HG03521 (cell line): ENCODE measurements around the gene TSPAN6.
A peak's percentile ranks its signal among the peaks of the same experiment; 100 is the strongest.

Experiments
- ATAC-seq: cut with Tn5 transposase; IDR thresholded peaks from one replicate; pipeline ENCODE4 v1.9.1; 2021; ENCODE audit warnings: mild to moderate bottlenecking, moderate library complexity; ENCODE audit not compliant: unreplicated experiment

TSPAN6 gene, protein sequence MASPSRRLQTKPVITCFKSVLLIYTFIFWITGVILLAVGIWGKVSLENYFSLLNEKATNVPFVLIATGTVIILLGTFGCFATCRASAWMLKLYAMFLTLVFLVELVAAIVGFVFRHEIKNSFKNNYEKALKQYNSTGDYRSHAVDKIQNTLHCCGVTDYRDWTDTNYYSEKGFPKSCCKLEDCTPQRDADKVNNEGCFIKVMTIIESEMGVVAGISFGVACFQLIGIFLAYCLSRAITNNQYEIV

GRCh38 chrX:100636321-100636991, at the start of gene TSPAN6:
Gene TSPAN6, minus strand, starts transcription at chrX:100636806. Its CDS starts 112 bp downstream, at chrX:100636694.
- peak; percentile 78 for ATAC-seq

- ATAC-seq = no peak
Measured at GRCh38 chrX:100685997-100686305, 49.3 kb upstream of the TSPAN6 start.

- peak; percentile 60 for ATAC-seq
Measured at GRCh38 chrX:100685284-100685996, 48.8 kb upstream of the TSPAN6 start.

DNA sequence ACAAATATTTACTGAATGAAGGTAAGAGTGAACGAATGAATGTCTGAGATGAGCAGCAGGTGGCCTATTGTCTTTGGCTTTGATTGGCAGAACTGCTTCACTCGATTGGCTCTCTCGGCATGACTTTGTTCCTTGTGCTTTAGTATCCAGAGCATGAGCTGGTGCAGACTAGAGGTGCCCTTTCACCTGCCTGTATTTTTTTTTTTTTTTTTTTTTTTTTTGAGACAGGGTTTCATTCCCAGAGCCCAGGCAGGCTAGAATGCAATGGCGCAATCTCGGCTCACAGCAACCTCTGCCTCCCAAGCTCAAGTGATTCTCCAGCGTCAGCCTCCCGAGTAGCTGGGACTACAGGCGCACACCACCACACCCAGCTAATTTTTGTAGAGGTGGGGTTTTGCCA, 46.3 kb upstream of the TSPAN6 start:
- no peak for ATAC-seq

DNA sequence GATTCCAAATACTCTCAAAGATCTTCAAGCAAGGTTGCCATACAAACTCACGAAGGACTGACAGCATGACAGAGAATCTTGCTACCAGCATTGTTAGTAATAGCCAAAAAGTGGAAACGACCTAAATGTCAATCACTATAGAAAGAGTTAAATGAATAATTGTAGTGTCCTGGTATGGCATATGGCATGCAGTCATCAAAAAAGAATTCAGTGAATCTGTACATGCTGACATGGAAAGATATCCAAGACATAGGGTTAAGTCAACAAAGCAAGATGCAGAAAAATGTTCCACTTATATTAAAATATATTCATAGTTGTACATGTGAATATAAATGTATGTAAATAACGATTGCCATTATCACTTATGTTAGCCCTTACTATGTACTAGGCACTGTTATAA, 45.0 kb upstream of the TSPAN6 start:
- no peak for ATAC-seq

DNA sequence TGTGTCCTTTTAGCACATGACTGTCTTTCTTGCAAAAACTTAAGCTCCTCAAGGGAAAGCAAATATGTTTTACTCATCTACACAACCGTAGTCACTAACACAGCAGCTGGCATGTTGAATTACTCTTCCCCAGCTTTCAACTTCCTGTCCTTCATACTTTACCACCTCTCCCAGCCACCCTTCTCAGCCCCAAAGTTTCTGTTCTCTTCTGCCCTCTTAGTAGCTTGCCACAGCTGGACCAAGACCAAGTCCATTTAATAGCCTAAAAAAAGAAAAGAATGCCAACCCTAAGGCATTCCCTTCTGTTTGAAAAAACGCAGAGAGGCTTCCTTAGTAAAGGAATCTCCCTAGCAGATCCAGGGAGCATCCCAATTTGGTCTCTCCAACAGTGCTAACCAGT, 44.1 kb upstream of the TSPAN6 start:
- ATAC-seq = no peak

DNA sequence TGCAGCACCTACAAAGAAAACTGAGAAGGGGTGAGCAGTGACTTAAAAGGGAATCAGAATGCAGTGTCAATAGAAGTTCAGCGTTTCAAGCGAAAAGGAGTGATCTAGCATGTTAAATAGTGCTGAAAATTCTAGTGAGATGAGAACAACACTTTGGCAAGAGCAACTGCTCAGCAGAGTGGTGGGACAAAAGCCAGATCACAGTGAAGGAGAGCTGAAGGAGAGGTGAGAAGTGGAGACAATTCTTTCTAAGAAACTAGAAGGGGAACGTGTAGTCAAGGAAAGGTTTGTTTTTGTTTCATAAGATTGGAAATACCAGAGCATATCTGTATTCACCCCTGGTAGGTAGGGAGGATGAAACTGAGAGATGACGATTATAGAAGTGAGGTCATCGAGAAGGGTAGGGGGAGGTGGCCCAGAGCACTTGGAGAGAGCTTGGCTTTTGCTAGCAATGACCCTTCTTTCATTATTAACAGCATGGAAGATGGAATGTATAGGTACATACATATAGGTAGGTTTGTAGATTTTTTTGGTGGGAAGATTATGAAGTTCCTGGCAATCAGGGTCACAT, 41.1 kb upstream of the TSPAN6 start:
- ATAC-seq = no peak

GRCh38 chrX:100674705-100675104, 38.1 kb upstream of the TSPAN6 start:
- no peak for ATAC-seq

GRCh38 chrX:100673397-100673953, 36.9 kb upstream of the TSPAN6 start:
- no peak for ATAC-seq

DNA sequence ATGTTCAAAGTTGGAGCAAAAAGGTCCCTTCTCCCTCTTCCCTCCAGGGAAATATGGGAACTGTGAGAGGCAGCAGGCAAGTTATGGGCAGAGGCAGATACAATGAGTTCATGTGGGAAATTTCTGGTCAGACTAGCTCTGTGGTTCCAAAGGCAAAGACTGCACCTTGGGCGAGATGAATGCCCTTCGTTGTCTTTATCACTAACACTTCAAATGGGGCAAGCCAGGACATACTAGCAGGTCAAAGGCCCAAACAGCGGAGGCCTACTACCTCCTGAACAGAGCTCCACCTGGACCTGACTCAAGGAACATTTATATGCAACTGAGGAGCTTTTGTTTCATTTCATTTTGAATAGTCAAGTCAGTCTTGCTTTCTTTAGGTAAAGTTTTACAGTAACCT, 36.4 kb upstream of the TSPAN6 start:
- no peak for ATAC-seq

- no peak for ATAC-seq
Measured at GRCh38 chrX:100663642-100664041, 27.0 kb upstream of the TSPAN6 start.

GRCh38 chrX:100662796-100663195, 26.2 kb upstream of the TSPAN6 start:
- ATAC-seq = no peak

DNA sequence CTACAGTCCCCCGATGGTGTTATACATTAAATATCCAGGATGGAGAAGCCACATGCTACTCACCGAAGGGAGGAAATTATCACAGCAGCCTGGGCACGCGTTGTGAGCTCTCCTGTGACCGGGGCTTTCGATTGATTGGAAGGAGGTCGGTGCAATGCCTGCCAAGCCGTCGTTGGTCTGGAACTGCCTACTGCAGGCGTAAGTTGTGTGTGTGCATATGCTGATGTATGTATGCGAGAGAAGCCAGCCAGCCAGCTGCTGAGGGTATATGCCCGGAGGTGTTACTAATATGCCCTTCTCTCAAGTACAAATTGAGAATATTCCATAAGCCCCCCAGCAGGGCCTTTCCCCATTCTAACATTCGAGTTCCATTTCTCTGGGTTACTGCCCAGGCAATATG, 25.6 kb upstream of the TSPAN6 start:
- no peak for ATAC-seq

- no peak for ATAC-seq
Measured at GRCh38 chrX:100659431-100660137, 23.0 kb upstream of the TSPAN6 start.

GRCh38 chrX:100658941-100659381, 22.4 kb upstream of the TSPAN6 start:
- ATAC-seq = no peak

DNA sequence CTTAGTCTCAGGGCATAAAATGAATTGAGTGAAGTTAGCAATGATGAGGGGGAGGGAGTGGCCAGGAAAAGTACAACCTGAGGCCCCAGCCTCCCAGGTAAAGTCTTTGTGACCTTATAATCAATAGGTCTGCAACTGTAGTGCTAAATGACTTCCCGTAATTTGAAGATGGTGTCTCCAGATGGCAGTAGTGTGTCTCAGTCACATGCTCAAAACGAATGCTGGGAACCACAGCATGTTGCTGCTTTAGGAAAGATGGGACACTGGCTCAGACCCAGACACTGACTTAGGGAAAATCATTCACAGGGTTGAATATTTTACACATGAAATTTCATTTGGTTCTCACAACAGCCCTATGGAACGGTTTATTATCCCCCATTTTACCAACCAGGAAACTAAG, 17.7 kb upstream of the TSPAN6 start:
- ATAC-seq = no peak

GRCh38 chrX:100652266-100652665, 15.7 kb upstream of the TSPAN6 start:
- no peak for ATAC-seq

GRCh38 chrX:100650841-100651240, 14.2 kb upstream of the TSPAN6 start:
- ATAC-seq = no peak

- no peak for ATAC-seq
Measured at GRCh38 chrX:100649550-100650356, 13.1 kb upstream of the TSPAN6 start.
